NCI-H1417 treated with DMSO at 0.1 percent for 48 hours (cell line): ENCODE results near the gene CCDC88C.
A peak's percentile ranks its signal among the peaks of the same experiment; 100 is the strongest.

Source experiments
- DNase-seq: peaks from one replicate; lab custom pipeline; 2025; lab: John Stamatoyannopoulos, UW

Gene CCDC88C

GRCh38 chr14:91396959-91397815, 20.4 kb downstream of the CCDC88C start:
- peak; percentile 79 for DNase-seq

- no peak for DNase-seq
These were observed 21.5 kb downstream of the CCDC88C start for GRCh38 chr14:91396013-91396660.

- no peak for DNase-seq
These were observed 22.2 kb downstream of the CCDC88C start for GRCh38 chr14:91395466-91395865.

DNA sequence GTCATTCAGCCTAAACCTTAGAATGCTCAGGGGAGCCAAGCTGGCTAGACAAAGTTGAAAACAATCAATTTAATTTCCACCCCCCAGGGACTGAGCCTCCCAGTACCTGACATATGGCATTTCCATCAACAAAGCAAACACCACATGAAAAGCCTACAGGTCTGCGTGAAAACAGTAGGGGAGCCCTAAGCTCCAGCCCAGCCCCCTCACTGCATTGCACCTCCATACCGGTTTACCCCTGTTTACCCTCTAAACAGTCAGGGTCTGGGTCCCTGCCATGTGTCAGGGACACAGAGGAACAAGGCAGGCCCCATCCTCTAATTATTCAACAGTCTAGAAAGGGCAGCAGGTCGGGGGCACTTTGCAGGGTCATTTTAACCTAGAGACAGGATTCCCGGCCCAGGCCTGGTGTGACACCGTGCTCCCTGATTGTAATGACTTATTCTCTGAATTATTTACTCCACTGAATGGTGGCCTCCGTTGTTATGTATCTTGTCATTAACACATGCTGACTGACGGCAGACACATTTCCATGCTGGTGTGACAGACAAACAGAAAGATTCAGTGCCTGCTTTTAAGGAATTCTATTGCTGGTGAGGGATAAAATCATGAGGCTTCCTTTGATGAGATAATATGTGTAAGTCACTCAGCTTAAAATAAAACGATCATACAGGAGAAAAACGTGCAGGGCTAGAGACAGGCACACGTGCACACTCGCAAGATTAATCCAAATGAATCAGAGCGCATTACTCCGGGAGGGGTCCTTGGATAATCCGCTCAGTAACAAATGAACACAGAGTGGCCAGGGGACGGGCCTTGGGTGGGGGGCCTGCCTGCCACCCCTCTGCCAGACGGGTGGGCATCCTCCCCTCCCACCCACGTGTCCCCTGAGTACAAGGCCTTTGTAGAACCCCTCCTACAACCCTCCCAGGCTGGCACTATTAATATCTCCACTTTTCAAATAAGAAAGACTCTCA, 23.2 kb downstream of the CCDC88C start:
- no peak for DNase-seq

- DNase-seq: no peak
These were observed 24.9 kb downstream of the CCDC88C start for GRCh38 chr14:91392623-91393303.

- DNase-seq: no peak
These were observed 27.3 kb downstream of the CCDC88C start for GRCh38 chr14:91390165-91390778.

- DNase-seq: no peak
These were observed 28.5 kb downstream of the CCDC88C start for GRCh38 chr14:91389150-91389549.

GRCh38 chr14:91388551-91388975, 29.1 kb downstream of the CCDC88C start:
- no peak for DNase-seq

GRCh38 chr14:91387951-91388381, 29.7 kb downstream of the CCDC88C start:
- no peak for DNase-seq

- no peak for DNase-seq
These were observed 30.3 kb downstream of the CCDC88C start for GRCh38 chr14:91387169-91387835.

DNA sequence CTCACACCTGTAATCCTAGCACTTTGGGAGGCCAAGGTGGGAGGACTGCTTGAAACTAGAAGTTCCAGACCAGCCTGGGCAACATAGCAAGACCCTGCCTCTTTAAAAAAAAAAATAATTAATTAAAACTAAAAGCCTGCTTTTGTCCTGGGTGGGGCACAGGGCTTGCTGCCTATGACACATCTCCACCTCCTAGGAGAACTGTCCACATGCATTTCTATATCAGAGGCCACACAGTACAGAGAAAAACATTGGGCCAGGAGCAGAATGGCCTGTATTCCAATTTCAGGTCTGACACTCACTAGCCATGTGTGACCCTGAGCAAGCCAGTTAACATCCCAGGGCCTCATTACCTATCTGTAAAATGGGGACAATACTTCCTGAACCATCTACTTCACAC, 31.9 kb downstream of the CCDC88C start:
- DNase-seq: no peak

DNA sequence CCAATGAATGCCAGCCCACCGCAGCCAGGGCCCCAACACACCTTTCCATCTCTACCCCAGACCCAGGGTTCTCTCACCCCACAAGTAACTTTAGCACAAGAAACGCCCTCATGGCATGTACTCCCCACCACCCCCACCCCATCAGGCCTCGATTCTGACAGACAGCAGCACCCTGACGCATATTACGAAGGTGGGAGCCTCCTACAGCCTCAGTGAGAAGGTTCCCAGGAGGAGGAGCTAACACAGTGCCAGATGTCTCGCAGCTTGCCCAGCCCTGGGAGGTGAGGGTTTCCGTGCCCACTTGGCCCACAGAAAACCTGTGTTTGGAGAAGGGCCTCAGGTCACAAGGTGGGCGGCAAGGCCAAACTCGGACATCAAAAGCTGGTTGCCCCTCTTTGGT, 32.4 kb downstream of the CCDC88C start:
- DNase-seq: no peak

DNA sequence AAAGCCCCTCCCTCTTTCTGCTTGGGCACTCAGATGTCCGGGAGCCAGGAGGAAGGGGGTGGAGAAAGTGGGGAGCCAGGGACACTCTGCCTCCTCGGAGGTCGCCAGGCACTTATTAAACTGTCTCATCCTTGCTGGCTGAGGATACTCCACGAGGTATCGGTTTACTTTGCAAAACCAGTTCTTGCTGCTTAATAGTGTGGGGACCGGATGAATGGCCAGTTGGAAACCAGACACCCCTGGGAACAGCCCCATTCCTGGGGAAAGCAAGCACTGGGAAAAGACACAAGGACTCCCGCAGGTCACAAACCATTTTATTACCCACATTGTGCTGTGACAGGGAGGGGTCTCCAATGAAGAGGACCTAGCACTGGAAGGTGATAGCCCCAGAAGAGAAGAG, 34.2 kb downstream of the CCDC88C start:
- no peak for DNase-seq

DNA sequence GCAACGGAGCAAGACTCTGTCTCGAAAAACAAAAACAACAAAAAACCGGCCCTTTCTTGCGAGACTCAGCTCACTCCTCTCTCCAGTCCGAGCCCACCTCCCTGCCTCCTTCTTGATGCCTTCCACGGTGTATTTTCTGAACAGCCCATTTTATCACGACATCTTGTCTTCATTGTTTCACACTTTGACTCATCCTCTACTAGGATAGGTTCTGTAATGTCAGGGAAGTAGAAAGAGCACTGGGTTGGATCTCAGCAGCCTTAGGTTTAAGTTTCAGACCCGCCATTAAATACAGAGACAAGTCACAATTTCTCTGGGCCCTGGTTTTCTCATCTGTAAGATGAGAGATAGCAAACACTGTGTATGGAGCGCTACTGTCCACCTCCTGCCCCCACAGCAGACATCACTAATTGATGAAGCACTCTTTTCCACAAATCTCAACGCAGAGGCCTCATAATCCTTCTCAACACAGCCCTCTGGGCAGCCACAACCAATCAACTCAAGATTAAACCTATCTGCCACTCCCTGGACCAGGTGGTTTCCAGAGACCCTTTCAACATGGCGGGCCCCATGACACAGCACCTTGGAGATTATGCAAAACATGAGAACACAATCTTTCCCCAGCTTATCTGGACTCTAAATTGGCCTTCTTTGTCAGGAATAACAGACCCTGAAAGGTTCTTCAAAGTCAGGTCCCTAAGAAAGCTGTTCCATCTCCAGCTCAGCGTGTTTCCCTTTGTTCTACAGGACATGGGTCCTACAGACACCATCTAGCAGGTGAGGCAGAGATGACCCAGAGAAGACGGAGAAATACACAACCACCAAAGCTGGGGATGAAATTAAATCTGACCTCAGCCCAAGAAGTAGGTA, 35.6 kb downstream of the CCDC88C start:
- DNase-seq: no peak

- no peak for DNase-seq
These were observed 36.8 kb downstream of the CCDC88C start for GRCh38 chr14:91380610-91381371.

GRCh38 chr14:91380123-91380522, 37.5 kb downstream of the CCDC88C start:
- DNase-seq: no peak

GRCh38 chr14:91379579-91379932, 38.1 kb downstream of the CCDC88C start:
- DNase-seq: no peak

DNA sequence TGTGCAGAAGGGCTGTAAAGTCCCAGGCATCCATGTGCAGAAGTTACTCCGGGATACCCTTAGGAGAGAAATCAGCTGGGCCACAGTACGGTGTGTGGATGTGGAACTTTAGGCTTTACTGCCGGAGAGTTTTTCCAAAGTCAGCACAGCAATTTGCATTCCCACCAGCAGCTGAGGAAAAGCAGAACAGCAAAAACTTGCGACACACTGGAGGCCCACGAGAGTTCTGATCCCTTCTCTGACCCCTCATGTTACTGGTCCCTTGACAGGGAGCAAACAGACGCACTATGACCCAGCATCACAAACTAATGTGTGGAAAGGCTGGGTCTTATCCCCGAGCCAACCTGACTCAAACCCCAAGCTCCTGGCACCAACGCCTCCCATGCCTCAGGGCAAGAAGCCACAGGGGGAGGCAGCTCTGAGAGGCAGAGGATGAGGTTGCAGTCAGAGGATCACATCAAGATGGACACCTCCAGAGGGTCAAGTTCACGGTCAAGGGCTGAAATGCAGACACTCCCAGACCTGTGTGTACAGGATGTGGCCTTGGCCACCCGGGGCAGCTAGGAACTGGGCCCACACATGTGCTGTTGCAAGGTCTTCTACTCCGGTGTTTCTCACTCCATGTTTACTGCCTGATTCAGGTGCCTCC, 38.6 kb downstream of the CCDC88C start:
- no peak for DNase-seq
